Measurements from ENCODE around the gene NCOA4.
"Not testable (repeated sequence)": the region's sequence is repeated elsewhere in the genome, so short reads cannot be mapped to it uniquely, and the experiment has no call there.

The NCOA4 gene

DNA sequence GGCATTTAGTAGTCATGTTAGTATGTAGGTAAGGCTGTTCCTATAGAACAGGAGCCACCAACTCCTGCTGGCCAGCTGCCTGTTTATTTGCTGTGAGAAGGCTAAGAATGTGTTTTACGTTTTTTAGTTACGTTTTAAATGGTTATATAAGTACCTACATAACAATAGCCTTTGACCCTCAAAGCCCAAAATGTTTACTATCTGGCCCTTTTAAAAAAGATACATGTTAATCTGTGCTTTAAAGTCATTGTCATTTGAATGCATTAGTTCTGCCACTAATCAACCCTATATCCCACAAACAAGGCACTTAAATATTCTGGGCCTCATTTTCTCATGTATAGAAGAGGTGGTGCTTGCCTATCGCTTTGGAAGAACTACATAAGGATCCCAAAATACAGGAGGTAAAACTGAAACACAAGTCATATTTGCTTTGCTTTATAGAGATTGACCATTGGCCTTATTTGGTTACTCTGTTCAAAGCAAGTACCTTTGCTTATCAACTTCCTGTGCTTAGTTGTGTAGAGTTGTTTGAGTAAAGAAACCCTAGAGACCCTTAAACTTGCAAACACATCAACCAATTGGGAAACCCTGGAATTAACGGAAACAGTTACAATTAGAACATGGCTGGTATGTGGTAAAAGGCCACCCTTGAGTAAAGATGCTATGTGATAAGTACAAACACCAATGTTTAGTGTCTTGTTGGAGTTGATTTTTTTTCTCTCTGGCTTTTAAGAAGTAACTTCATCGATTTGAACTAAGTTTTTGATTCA lies 32.2 kb downstream of the NCOA4 start:
- DNase-seq (ENCODE audit: insufficient read length, low spot score) (no peak), FAIRE-seq (no peak)

- FAIRE-seq (no peak), DNase-seq (ENCODE audit: insufficient read length, low spot score) (no peak)
These were observed 32.9 kb downstream of the NCOA4 start for GRCh38 chr10:45997557-45997956.

DNA sequence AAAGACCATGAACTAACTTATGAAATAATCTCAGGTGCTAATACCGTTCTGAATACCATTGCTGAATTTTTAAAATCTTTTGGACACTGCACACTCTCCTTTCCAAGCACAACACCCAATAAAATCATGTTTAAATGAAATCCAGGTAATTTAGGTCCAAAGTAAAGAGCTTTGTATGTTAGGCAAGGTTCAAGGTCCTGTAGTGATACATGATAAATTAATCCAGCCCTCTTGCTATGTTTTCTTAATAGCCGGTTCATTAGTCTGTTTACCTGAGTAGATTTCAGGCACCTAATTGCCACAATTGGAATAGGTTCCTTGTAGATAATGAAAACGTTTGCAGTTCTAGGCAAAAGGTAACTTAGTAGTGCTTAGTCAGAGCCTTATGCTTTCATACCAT lies 44.8 kb downstream of the NCOA4 start:
- FAIRE-seq; DNase-seq (ENCODE audit: insufficient read length, low spot score): not testable (repeated sequence)

DNA sequence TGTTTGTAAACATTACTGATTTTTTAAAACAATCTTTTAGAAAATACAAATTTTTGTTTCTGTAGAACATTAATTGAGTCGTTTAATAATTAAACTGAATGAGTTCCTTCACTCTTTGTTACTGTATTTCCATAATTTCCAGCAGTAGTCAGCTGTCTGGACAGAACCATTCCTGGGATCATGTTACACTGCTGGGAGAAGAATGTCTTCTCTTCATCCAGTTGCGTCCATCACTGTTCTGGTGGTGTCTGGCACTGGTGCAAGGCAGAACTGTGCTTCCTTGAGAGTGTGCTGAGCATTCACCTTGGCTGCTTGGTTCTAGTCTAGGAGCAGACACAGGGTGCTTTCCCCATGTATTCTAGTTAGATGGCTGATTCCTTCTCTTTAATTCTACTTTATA lies 46.0 kb downstream of the NCOA4 start:
- FAIRE-seq; DNase-seq (ENCODE audit: insufficient read length, low spot score): not testable (repeated sequence)

DNA sequence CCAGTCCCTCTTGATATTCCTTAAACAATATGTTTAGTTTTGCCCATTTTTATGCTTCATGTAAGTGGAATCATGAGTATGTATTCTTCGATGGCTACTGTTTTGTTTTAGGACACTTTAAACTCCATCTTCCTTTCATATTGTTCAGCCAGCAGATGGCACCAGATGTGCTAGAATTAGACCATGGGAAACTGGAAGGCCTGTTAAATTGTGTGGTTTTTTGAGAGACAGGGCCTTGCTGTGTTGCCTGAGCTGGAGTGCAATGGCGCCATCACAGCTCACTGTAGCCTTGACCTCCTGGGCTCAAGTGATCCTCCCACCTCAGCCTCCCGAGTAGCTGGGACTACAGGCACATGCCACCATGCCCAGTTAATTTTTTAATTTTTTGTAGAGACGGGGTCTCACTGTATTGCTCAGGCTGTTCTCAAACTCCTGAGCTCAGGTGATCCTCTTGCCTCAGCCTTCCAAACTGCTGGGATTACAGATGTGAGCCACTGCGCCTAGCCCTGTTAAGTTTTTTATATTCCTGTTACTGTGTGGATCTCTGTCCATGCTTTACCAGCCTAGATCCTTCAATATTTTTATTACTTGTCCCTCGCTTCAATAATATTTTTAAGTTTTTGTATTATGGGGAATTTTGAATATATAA lies 46.8 kb downstream of the NCOA4 start:
- not testable (repeated sequence) for DNase-seq (ENCODE audit: insufficient read length, low spot score); FAIRE-seq

DNA sequence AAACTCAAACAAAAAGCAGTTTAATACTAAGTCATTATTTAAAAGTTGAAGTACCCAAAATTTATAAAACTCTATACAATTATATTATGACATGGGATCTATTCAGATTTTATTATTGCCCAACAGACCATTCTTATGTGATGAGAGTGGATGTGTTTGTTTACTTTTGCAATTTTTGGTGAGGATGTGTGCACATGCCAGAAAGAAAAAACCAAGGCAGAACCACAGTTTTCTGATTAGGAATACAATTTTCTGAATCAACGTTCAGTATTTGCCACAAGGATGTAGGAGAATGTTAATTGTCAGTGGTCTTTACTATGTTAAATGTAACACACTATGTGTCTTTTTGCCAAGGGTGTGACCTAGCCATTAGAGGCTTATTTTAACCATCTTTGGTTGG lies 49.1 kb downstream of the NCOA4 start:
- not testable (repeated sequence) for FAIRE-seq; DNase-seq (ENCODE audit: insufficient read length, low spot score)

- DNase-seq (ENCODE audit: insufficient read length, low spot score); FAIRE-seq: not testable (repeated sequence)
These were observed 51.9 kb downstream of the NCOA4 start for GRCh38 chr10:45978554-45978953.

GRCh38 chr10:45974041-45974440 lies 56.4 kb downstream of the NCOA4 start:
- FAIRE-seq; DNase-seq (ENCODE audit: insufficient read length, low spot score): not testable (repeated sequence)

DNA sequence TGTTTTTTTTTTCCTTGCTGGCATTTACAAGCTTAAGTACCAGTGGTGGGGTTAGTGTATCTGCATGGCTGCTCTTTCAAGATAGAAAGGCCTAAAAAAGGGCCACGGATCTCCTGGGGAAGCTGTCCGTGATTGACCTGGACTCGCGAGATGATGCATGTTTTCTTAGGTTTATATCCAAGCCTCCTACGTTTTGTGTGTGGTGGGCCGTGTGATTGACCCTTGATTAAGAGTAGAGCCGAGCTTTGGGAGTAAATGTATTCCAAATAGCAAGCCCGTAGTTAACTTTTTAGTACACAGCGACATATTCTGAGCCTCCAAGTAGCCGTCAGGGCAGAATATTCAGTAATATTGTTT lies 57.6 kb downstream of the NCOA4 start:
- not testable (repeated sequence) for FAIRE-seq; DNase-seq (ENCODE audit: insufficient read length, low spot score)

- peak; percentile 13 for DNase-seq (ENCODE audit: insufficient read length, low spot score)
- FAIRE-seq = not testable (repeated sequence)
These were observed 58.2 kb downstream of the NCOA4 start, which contains the start of gene TIMM23 for GRCh38 chr10:45972106-45972812. TIMM23 (plus strand) TSS chr10:45972489; CDS start chr10:45972625, 136 bp downstream.

GRCh38 chr10:45971742-45972105 lies 58.7 kb downstream of the NCOA4 start:
- FAIRE-seq; DNase-seq (ENCODE audit: insufficient read length, low spot score): not testable (repeated sequence)

DNA sequence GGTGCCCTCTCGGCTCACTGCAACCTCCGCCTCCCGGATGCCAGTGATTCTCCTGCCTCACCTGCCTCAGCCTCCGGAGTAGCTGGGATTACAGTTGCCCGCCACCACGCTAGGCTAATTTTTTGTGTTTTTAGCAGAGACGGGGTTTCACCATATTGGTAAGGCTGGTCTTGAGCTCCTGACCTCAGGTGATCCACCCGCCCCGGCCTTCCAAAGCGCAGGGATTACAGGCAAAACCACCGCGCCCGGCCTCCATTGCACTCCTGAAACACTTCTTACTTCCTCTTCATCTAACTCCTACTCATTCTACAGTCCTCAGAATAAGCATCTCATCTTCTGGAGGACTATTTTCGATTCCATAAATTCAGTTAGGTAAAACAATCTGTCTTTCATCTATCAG lies 59.4 kb downstream of the NCOA4 start:
- FAIRE-seq; DNase-seq (ENCODE audit: insufficient read length, low spot score): not testable (repeated sequence)

DNA sequence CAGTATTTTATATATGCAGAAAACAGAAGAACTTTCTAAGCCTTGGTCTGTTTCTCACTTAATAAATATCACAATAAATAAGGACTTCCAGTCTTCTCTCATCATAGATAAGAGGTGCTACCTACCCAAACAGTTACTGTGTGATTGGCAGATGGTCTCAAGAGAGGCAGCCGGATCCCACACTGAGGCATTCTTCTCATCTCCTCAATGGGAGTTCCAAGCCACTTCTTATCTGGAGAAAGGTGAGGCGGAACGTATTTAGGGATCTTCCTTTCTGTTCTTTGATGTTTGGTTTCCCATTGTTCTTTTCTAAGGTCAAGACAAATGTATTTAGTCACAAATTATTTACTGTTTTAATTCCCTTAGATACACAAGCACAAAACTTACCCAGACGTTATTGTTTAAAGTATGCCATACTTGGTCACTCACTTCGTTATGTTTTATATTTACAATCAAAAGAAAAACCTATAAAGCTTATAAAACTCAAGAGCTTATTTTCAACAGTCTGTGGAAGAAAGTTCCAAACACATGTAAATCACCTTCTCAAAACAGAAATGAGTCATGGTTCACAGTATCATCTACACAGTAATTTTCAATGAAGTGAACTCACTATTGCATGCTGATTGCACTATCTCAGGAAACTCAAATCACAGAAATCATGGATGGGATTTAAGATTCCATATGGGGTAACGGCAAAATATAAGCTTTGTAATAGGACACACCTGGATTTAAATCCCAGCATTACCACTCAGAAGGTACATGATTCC lies 67.6 kb downstream of the NCOA4 start:
- FAIRE-seq; DNase-seq (ENCODE audit: insufficient read length, low spot score): not testable (repeated sequence)

DNA sequence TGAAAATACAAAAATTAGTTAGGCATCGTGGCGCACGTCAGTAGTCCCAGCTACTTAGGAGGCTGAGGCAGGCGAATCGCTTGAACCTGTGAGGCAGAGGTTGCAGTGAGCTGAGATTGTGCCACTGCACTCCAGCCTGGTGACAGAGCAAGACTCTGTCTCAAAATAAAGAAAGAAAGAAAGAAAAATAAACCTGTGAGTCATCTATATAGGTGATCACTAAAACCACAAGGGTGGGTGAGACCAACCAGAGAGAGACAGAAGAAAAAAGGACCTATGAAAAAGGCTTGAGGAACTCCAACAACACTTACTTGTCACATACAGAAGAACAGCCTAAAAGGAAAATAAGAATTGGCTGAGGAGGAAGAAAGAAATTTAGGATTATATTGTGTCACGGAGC lies 72.5 kb downstream of the NCOA4 start:
- FAIRE-seq; DNase-seq (ENCODE audit: insufficient read length, low spot score): not testable (repeated sequence)

GRCh38 chr10:45956634-45957033 lies 73.8 kb downstream of the NCOA4 start:
- not testable (repeated sequence) for DNase-seq (ENCODE audit: insufficient read length, low spot score); FAIRE-seq
